AG09319 (cell line): ENCODE measurements around the gene ASB4.

Experiments
- DNase-seq: peaks from one replicate; pipeline ENCODE4 v3.0.0-alpha.2; 2010; ENCODE audit warnings: low read depth; ENCODE audit errors: extremely low read depth
- TF ChIP-seq, protein P1 (sequence below): IDR thresholded peaks from 2 replicates; pipeline ENCODE4 v1.5.1; 2011; ENCODE audit warnings: low read depth, mild to moderate bottlenecking, inconsistent platforms, low read length, moderate library complexity

Gene ASB4

GRCh38 chr7:95582578-95583293, 97.0 kb downstream of the ASB4 start:
- TF ChIP-seq, protein P1, sequence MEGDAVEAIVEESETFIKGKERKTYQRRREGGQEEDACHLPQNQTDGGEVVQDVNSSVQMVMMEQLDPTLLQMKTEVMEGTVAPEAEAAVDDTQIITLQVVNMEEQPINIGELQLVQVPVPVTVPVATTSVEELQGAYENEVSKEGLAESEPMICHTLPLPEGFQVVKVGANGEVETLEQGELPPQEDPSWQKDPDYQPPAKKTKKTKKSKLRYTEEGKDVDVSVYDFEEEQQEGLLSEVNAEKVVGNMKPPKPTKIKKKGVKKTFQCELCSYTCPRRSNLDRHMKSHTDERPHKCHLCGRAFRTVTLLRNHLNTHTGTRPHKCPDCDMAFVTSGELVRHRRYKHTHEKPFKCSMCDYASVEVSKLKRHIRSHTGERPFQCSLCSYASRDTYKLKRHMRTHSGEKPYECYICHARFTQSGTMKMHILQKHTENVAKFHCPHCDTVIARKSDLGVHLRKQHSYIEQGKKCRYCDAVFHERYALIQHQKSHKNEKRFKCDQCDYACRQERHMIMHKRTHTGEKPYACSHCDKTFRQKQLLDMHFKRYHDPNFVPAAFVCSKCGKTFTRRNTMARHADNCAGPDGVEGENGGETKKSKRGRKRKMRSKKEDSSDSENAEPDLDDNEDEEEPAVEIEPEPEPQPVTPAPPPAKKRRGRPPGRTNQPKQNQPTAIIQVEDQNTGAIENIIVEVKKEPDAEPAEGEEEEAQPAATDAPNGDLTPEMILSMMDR = no peak

GRCh38 chr7:95583834-95584621, 98.3 kb downstream of the ASB4 start:
- no peak for DNase-seq
- TF ChIP-seq, protein P1 = no peak

More at GRCh38 chr7:95582578-95583293, 97.0 kb downstream of the ASB4 start:
- no peak for DNase-seq

GRCh38 chr7:95584769-95585425, 99.2 kb downstream of the ASB4 start:
- DNase-seq = no peak
- TF ChIP-seq, protein P1 = no peak

DNA sequence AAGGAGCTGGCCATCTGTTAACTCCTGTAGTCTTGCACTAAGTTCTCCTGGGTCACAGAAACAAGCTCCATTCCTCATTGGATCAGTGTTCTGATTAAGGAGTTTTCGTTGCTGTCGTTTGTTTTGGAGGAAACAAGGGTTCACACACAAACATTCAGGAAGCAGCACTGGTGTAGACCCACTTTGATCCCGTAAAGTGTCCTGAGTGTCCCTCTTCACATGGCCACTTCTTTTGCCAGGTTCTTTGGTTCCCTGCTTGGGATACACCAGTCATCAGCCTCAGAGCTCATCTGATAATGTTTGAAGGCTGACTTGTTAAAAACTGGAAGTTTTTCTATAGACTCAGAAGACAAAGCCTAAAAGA, 99.7 kb downstream of the ASB4 start:
- TF ChIP-seq, protein P1 = no peak

GRCh38 chr7:95586951-95587301, 101.2 kb downstream of the ASB4 start:
- TF ChIP-seq, protein P1 = no peak
- DNase-seq = no peak

More for the DNA sequence above, 99.7 kb downstream of the ASB4 start:
- DNase-seq = no peak

GRCh38 chr7:95589031-95589430, 103.3 kb downstream of the ASB4 start:
- DNase-seq = no peak
- TF ChIP-seq, protein P1 = no peak

GRCh38 chr7:95589766-95590165, 104.0 kb downstream of the ASB4 start:
- TF ChIP-seq, protein P1 = no peak
- DNase-seq = no peak
